ENCODE data around the gene FAT3. TPM values are rescaled to one million over a fixed set of nuclear protein-coding genes. Genes with fewer than 3 reads are reported as not detected.

Gene FAT3
- total and polyA plus RNA-seq, 4 donors = 0.06 to 1.3 (median 0.62) TPM

DNA sequence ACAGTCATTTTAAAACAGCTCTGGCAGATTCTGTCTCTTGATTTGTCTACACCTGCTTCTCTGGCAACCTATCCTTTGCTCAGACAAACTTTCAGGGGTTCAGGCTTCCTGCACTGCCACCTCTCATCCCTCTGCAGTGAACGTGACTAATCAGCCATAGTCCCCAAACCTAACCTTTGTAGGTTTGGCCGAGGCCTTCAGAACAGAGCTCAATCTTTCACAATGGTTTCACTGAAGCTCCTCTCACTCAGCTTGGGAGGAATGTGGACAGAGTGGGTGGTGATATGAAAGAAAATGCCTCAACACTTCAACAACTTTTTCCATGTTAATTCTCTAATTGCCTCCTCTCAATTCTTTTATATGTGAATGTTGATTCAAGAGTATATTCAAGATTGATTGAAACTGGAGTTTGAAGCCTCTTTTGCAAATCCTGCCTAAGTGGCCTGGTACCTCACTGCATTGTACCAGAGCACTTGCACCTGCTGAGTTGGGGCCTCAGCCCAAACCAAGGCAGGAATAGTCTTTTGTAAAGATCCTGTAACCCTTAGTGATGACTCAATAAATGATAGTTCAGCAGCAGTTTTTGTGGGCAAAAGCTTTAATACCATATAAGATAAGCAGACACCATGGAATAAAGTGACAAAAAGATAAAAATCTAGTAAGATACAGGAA is 33.9 kb upstream of the FAT3 start:
- H3K4me3 ChIP-seq (ENCODE audit: low read depth in 1 of 3, low read length in 3 of 3) = no peak overlapping the region
- no peaks in the 10 kb centered on the region for H3K9me3 ChIP-seq (ENCODE audit: control insufficient read depth in 4 of 4, low read length in 3 of 4)
- no peaks in the 10 kb centered on the region for H3K27me3 ChIP-seq (ENCODE audit: control insufficient read depth in 4 of 4, insufficient read depth in 4 of 4, low read length in 3 of 4)
- WGBS = 56% methylated on average over 2 of the region's 2 CpGs
- no peak overlapping the region for H3K9ac ChIP-seq (ENCODE audit: low read depth in 1 of 2, low read length in 2 of 2)
- H3K36me3 ChIP-seq (ENCODE audit: control insufficient read depth in 4 of 4, insufficient read depth in 3 of 4, low read depth in 1 of 4, low read length in 3 of 4) = no peaks in the 10 kb centered on the region
- DNase-seq (ENCODE audit: low spot score) = no peak
- H3K27ac ChIP-seq (ENCODE audit: low read depth in 1 of 2, low read length in 2 of 2) = no peak overlapping the region
- TF ChIP-seq HNF4A (conservative IDR thresholded peaks at IDR 0.05) = no peak
- no peak for TF ChIP-seq RXRA (IDR thresholded peaks at IDR 0.05)
- no peak for TF ChIP-seq JUND (IDR thresholded peaks at IDR 0.05)
- TF ChIP-seq FOXA2 (IDR thresholded peaks at IDR 0.05) = no peak
- no peak for TF ChIP-seq FOXA1 (IDR thresholded peaks at IDR 0.05)
- TF ChIP-seq, protein P1, sequence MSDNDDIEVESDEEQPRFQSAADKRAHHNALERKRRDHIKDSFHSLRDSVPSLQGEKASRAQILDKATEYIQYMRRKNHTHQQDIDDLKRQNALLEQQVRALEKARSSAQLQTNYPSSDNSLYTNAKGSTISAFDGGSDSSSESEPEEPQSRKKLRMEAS (IDR thresholded peaks at IDR 0.05) = no peak
- TF ChIP-seq HNF4G (IDR thresholded peaks at IDR 0.05) = no peak
- TF ChIP-seq, protein P2, sequence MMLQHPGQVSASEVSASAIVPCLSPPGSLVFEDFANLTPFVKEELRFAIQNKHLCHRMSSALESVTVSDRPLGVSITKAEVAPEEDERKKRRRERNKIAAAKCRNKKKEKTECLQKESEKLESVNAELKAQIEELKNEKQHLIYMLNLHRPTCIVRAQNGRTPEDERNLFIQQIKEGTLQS (IDR thresholded peaks at IDR 0.05) = no peak
- no peak for TF ChIP-seq SP1 (IDR thresholded peaks at IDR 0.05)
- TF ChIP-seq REST (IDR thresholded peaks at IDR 0.05) = no peak
- no peak for TF ChIP-seq CTCF (IDR thresholded peaks at IDR 0.05; ENCODE audit: low read depth, low read length, missing input control)
- no peak for TF ChIP-seq ZBTB33 (IDR thresholded peaks at IDR 0.05)
- no peaks in the 10 kb centered on the region for H3K4me1 ChIP-seq (ENCODE audit: control insufficient read depth in 4 of 4, insufficient read depth in 4 of 4, low read length in 3 of 4)

GRCh38 chr11:92192141-92192540 is 32.5 kb upstream of the FAT3 start:
- Histone ChIP-seq H3K9me3 (ENCODE audit: control insufficient read depth in 4 of 4, low read length in 3 of 4) (no peaks in the 10 kb centered on the region), H3K4me1 (ENCODE audit: control insufficient read depth in 4 of 4, insufficient read depth in 4 of 4, low read length in 3 of 4) (no peaks in the 10 kb centered on the region), H3K4me3 (ENCODE audit: low read depth in 1 of 3, low read length in 3 of 3) (no peak overlapping the region), H3K36me3 (ENCODE audit: control insufficient read depth in 4 of 4, insufficient read depth in 3 of 4, low read depth in 1 of 4, low read length in 3 of 4) (no peaks in the 10 kb centered on the region), H3K27me3 (ENCODE audit: control insufficient read depth in 4 of 4, insufficient read depth in 4 of 4, low read length in 3 of 4) (no peaks in the 10 kb centered on the region), H3K27ac (ENCODE audit: low read depth in 1 of 2, low read length in 2 of 2) (no peak overlapping the region), H3K9ac (ENCODE audit: low read depth in 1 of 2, low read length in 2 of 2) (no peak overlapping the region)
- TF ChIP-seq REST (IDR thresholded peaks at IDR 0.05) = no peak
- DNase-seq (ENCODE audit: low spot score) = no peak
